Left lung (tissue), 10 donors: ENCODE measurements around the gene DZIP1L. TPM values are rescaled to one million over a fixed set of nuclear protein-coding genes. Genes with fewer than 3 reads are reported as not detected.

Source experiments
- ATAC-seq: fragments of 200-7000 bp; cut with Tn5 transposase; one replicate; pipeline ENCODE4 v1.9.1; 2020; ENCODE audit warnings: moderate library complexity
- DNase-seq, 4 donors: peaks; one replicate each; pipeline ENCODE4 v3.0.0-alpha.2; 2013 to 2020
- H3K27ac ChIP-seq, 2 donors: fragments of 200-600 bp; sonication (generic) in 1 of 2; one replicate each; pipeline versions ENCODE4 v1.5.0 to v1.8.0; 2020 to 2021
- H3K27me3 ChIP-seq, 2 donors: fragments of 200-600 bp; sonication (generic) in 1 of 2; one replicate each; pipeline versions ENCODE4 v1.5.0 to v1.8.0; 2020 to 2021
- H3K36me3 ChIP-seq, 2 donors: fragments of 200-600 bp; sonication (generic) in 1 of 2; one replicate each; pipeline versions ENCODE4 v1.5.0 to v1.8.0; 2020 to 2021
- H3K4me1 ChIP-seq, 2 donors: fragments of 200-600 bp; one replicate each; pipeline ENCODE4 v1.8.0; 2021
- H3K4me3 ChIP-seq, 2 donors: fragments of 200-600 bp; sonication (generic) in 1 of 2; one replicate each; pipeline versions ENCODE4 v1.5.0 to v1.8.0; 2020 to 2021; ENCODE audit warnings: mild to moderate bottlenecking in 1 of 2
- H3K9me3 ChIP-seq, 2 donors: fragments of 200-600 bp; sonication (generic) in 1 of 2; one replicate each; pipeline versions ENCODE4 v1.5.0 to v1.8.0; 2020 to 2021
- CTCF ChIP-seq, 2 donors: fragments of 200-600 bp; sonication (generic) in 1 of 2; IDR thresholded peaks; one replicate each; pipeline versions ENCODE4 v1.5.0 to v1.8.0; 2021; ENCODE audit warnings: antibody characterized with exemption in 2 of 2
- intact Hi-C, 2 donors: fragments of 100-400 bp; cut with DNase I; formaldehyde crosslinking; loops; one replicate each; pipeline versions ENCODE4 v1.11.2 to v1.14.2; 2022
- polyA plus RNA-seq, 6 donors: library from polyadenylated mRNA; unstranded; fragments of 120-200 nt; gene quantifications; one replicate each; pipeline ENCODE4 v1.2.1, GENCODE V29; 2013; ENCODE audit not compliant: insufficient read length in 6 of 6
- total RNA-seq, 2 donors: library from RNA; stranded (reverse); fragmentation: NEBNext Ultra II Directional; extraction: Animal tissue kit (Norgen Biotek cat#: 25700); gene quantifications; one replicate each; pipeline ENCODE4 v1.2.1, GENCODE V29; 2021
- donor health status: DM: no; HTN: yes; CAD: no.
- donor health status: DM: no; HTN: no; CAD: no.

DZIP1L gene
- total and polyA plus RNA-seq, 8 donors, result 14.0 to 24.2 (median 19.7) TPM

GRCh38 chr3:138060792-138061191 is 54.6 kb downstream of the DZIP1L start:
- Histone ChIP-seq H3K27me3 (no peaks in the 10 kb centered on the region), H3K9me3 (no peaks in the 10 kb centered on the region), H3K4me1 (no peaks in the 10 kb centered on the region), H3K4me3 (no peak overlapping the region), H3K27ac (no peak overlapping the region), H3K36me3 (peaks cover 0 to 22% of the 10 kb centered on the region in 2 donors)
- intact Hi-C loops, result no loop called here
- no peak for ATAC-seq
- DNase-seq, result no peak
- no peak for TF ChIP-seq CTCF (IDR thresholded peaks at IDR 0.05)

- Histone ChIP-seq H3K4me1 (no peaks in the 10 kb centered on the region), H3K36me3 (peaks cover 0 to 17% of the 10 kb centered on the region in 2 donors), H3K9me3 (no peaks in the 10 kb centered on the region), H3K4me3 (no peak overlapping the region), H3K27ac (no peak overlapping the region), H3K27me3 (no peaks in the 10 kb centered on the region)
- DNase-seq (no peak), ATAC-seq (no peak)
- no peak for TF ChIP-seq CTCF (IDR thresholded peaks at IDR 0.05)
- intact Hi-C loops, result no loop called here
Measured at GRCh38 chr3:138059261-138059660, 56.1 kb downstream of the DZIP1L start.

- H3K27ac ChIP-seq, result no peak overlapping the region
- intact Hi-C loops, result no loop called here
- no peaks in the 10 kb centered on the region for H3K27me3 ChIP-seq
- no peaks in the 10 kb centered on the region for H3K4me1 ChIP-seq
- no peak overlapping the region for H3K4me3 ChIP-seq
- peaks cover 0 to 8% of the 10 kb centered on the region in 2 donors for H3K36me3 ChIP-seq
- ATAC-seq, result no peak
- H3K9me3 ChIP-seq, result no peaks in the 10 kb centered on the region
- DNase-seq, result no peak
- no peak for TF ChIP-seq CTCF (IDR thresholded peaks at IDR 0.05)
Measured at GRCh38 chr3:138057384-138057783, 58.0 kb downstream of the DZIP1L start.

GRCh38 chr3:138054057-138054456 is 61.4 kb downstream of the DZIP1L start:
- ATAC-seq (no peak), DNase-seq (no peak)
- Histone ChIP-seq H3K4me1 (no peaks in the 10 kb centered on the region), H3K36me3 (no peaks in the 10 kb centered on the region), H3K27me3 (no peaks in the 10 kb centered on the region), H3K9me3 (no peaks in the 10 kb centered on the region), H3K27ac (no peak overlapping the region), H3K4me3 (no peak overlapping the region)
- intact Hi-C loops, result no loop called here
- TF ChIP-seq CTCF (IDR thresholded peaks at IDR 0.05), result no peak

GRCh38 chr3:138051947-138052802 is 63.2 kb downstream of the DZIP1L start:
- Histone ChIP-seq H3K36me3 (peaks cover 0 to 3% of the 10 kb centered on the region in 2 donors), H3K27me3 (no peaks in the 10 kb centered on the region), H3K4me3 (no peak overlapping the region), H3K4me1 (no peaks in the 10 kb centered on the region), H3K9me3 (no peaks in the 10 kb centered on the region), H3K27ac (no peak overlapping the region)
- DNase-seq, result peak in 2 of 4 donors; percentile 11 to 50
- intact Hi-C loops, result no loop called here
- ATAC-seq, result peak; percentile 97
- peak; percentile 43 to 50 for TF ChIP-seq CTCF (IDR thresholded peaks at IDR 0.05)
